Measurements from ENCODE around the gene CELF4. TPM values are rescaled to one million over a fixed set of nuclear protein-coding genes. Genes with fewer than 3 reads are reported as not detected.

CELF4 gene
- total RNA-seq, 1 experiment from 2014 or later = 0.40 TPM

GRCh38 chr18:37375181-37375580 is 190.4 kb downstream of the CELF4 start:
- Histone ChIP-seq H4K20me1 (ENCODE audit: low read length) (no peaks in the 10 kb centered on the region), H3K9me2 (replicated peaks; ENCODE audit: low read length) (no peaks in the 10 kb centered on the region)
- no TSS peak for BruUV-seq (replicated peaks)

GRCh38 chr18:37368110-37368954 is 197.3 kb downstream of the CELF4 start:
- Histone ChIP-seq H3F3A (ENCODE audit: low read length, unreplicated experiment) (no peaks in the 10 kb centered on the region), H3K27me3 (ENCODE audit: low read length) (no peaks in the 10 kb centered on the region), H4K20me1 (ENCODE audit: low read length) (no peaks in the 10 kb centered on the region), H3K27ac (ENCODE audit: low read length) (no peak overlapping the region), H3K4me1 (ENCODE audit: insufficient read depth, low read length) (no peaks in the 10 kb centered on the region), H3K4me3 (ENCODE audit: low read length) (no peak overlapping the region), H3K36me3 (ENCODE audit: low read depth, low read length) (no peaks in the 10 kb centered on the region), H3K4me2 (ENCODE audit: low read length) (no peak overlapping the region), H3K79me2 (ENCODE audit: low read length) (no peaks in the 10 kb centered on the region), H3K9ac (ENCODE audit: low read length) (no peak overlapping the region), H2AFZ (ENCODE audit: low read length) (no peak overlapping the region), H3K9me3 (ENCODE audit: low read length) (no peaks in the 10 kb centered on the region), H3K9me2 (replicated peaks; ENCODE audit: low read length) (no peaks in the 10 kb centered on the region)
- no TSS peak for BruUV-seq (replicated peaks)
- ChIA-PET POLR2A (ENCODE audit: unreplicated experiment) (no interaction called here), CTCF (interaction anchor here (0.6 kb wide), 1 partner anchor 1153 kb away, joined by 3 read pairs; no protein-coding TSS in a partner anchor)
- DNase-seq (no peak), ATAC-seq (no peak)
- intact Hi-C loops (cut with micrococcal nuclease) = no loop called here
- TF ChIP-seq EZH2phosphoT487 (IDR thresholded peaks at IDR 0.05; ENCODE audit: borderline replicate concordance, low read length) (no peak), CTCF (conservative IDR thresholded peaks at IDR 0.05; ENCODE audit: low read depth, low read length) (no peak)

More at GRCh38 chr18:37375181-37375580, 190.4 kb downstream of the CELF4 start:
- Histone ChIP-seq H3F3A (ENCODE audit: low read length, unreplicated experiment) (no peaks in the 10 kb centered on the region), H3K36me3 (ENCODE audit: low read depth, low read length) (no peaks in the 10 kb centered on the region), H2AFZ (ENCODE audit: low read length) (no peak overlapping the region), H3K79me2 (ENCODE audit: low read length) (no peaks in the 10 kb centered on the region), H3K9me3 (ENCODE audit: low read length) (no peaks in the 10 kb centered on the region), H3K4me3 (ENCODE audit: low read length) (no peak overlapping the region), H3K27ac (ENCODE audit: low read length) (no peak overlapping the region), H3K27me3 (ENCODE audit: low read length) (no peaks in the 10 kb centered on the region), H3K9ac (ENCODE audit: low read length) (no peak overlapping the region), H3K4me2 (ENCODE audit: low read length) (no peak overlapping the region), H3K4me1 (ENCODE audit: insufficient read depth, low read length) (no peaks in the 10 kb centered on the region)
- intact Hi-C loops (cut with micrococcal nuclease) = no loop called here
- DNase-seq (no peak), ATAC-seq (no peak)
- ChIA-PET CTCF (no interaction called here), POLR2A (ENCODE audit: unreplicated experiment) (no interaction called here)
- no peak for TF ChIP-seq EZH2phosphoT487 (IDR thresholded peaks at IDR 0.05; ENCODE audit: borderline replicate concordance, low read length)
- no peak for TF ChIP-seq EZH2 (IDR thresholded peaks at IDR 0.05; ENCODE audit: low read length, unreplicated experiment)
- TF ChIP-seq CTCF (conservative IDR thresholded peaks at IDR 0.05; ENCODE audit: low read depth, low read length) = no peak

DNA sequence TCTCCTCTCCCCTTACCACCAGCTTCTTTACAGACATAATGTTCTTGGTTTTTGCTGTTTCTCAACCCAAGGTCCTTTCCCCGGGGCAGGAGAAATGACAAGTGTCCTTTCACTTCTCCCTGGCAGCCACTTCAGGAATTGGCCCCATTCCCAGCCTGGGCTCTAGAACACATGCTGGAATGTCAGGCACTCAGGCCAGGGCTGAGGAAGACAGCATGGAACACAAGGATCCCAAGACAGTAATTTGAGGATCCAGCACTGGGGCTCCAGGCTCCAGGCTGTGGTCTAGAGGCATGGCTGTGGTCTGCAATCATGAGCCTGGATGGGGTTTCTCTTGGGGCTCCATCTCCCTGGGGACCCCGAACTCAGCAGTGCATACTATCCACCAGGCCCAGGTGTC is 201.4 kb downstream of the CELF4 start:
- no peaks in the 10 kb centered on the region for H3K9me2 ChIP-seq (replicated peaks; ENCODE audit: low read length)
- POLR2A ChIA-PET (ENCODE audit: unreplicated experiment) = no interaction called here
- BruUV-seq (replicated peaks) = no TSS peak

More for the DNA sequence above, 201.4 kb downstream of the CELF4 start:
- Histone ChIP-seq H3K9me3 (ENCODE audit: low read length) (no peaks in the 10 kb centered on the region), H2AFZ (ENCODE audit: low read length) (no peak overlapping the region), H3K36me3 (ENCODE audit: low read depth, low read length) (no peaks in the 10 kb centered on the region), H4K20me1 (ENCODE audit: low read length) (no peaks in the 10 kb centered on the region), H3K9ac (ENCODE audit: low read length) (no peak overlapping the region), H3K79me2 (ENCODE audit: low read length) (no peaks in the 10 kb centered on the region), H3K4me1 (ENCODE audit: insufficient read depth, low read length) (no peaks in the 10 kb centered on the region), H3K27ac (ENCODE audit: low read length) (no peak overlapping the region), H3F3A (ENCODE audit: low read length, unreplicated experiment) (no peaks in the 10 kb centered on the region), H3K4me3 (ENCODE audit: low read length) (no peak overlapping the region), H3K4me2 (ENCODE audit: low read length) (no peak overlapping the region), H3K27me3 (ENCODE audit: low read length) (no peaks in the 10 kb centered on the region)
- intact Hi-C loops (cut with micrococcal nuclease) = no loop called here
- CTCF ChIA-PET = no interaction called here
- ATAC-seq (no peak), DNase-seq (no peak)
- TF ChIP-seq EZH2phosphoT487 (IDR thresholded peaks at IDR 0.05; ENCODE audit: borderline replicate concordance, low read length) (no peak), CTCF (conservative IDR thresholded peaks at IDR 0.05; ENCODE audit: low read depth, low read length) (no peak), EZH2 (IDR thresholded peaks at IDR 0.05; ENCODE audit: low read length, unreplicated experiment) (no peak)

Measured in PC-3 (cell line).